Skin epidermis (tissue), 12 donors: ENCODE measurements around the gene CCL18.
"Not testable (repeated sequence)": the region's sequence is repeated elsewhere in the genome, so short reads cannot be mapped to it uniquely, and the experiment has no call there.

Experiments
- H3K27ac ChIP-seq, 21 experiments: fragments of 200-600 bp; sonication (generic) in 11 of 21; one replicate each; pipeline ENCODE4 v1.5.0; 2020; ENCODE audit warnings: mild to moderate bottlenecking in 3 of 21, inconsistent platforms in 2 of 21, moderate library complexity in 2 of 21
- H3K4me3 ChIP-seq, 7 experiments: fragments of 200-600 bp; sonication (generic) in 2 of 7; one replicate each; pipeline ENCODE4 v1.5.0; 2020; ENCODE audit warnings: inconsistent platforms in 2 of 7, mild to moderate bottlenecking in 2 of 7, moderate library complexity in 1 of 7

Gene CCL18, protein sequence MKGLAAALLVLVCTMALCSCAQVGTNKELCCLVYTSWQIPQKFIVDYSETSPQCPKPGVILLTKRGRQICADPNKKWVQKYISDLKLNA

GRCh38 chr17:36063786-36064541, at the start of gene CCL18:
Gene CCL18 (plus strand): TSS chr17:36064272. CDS start chr17:36064343, 71 bp downstream.
- H3K4me3 ChIP-seq = no peak within 1 kb of the TSS
- H3K27ac ChIP-seq = peak within 1 kb of the TSS in 1 of 21 experiments; percentile 55

- no peak overlapping the region for H3K4me3 ChIP-seq
- no peak overlapping the region for H3K27ac ChIP-seq
Measured at GRCh38 chr17:36014946-36015345, 49.1 kb upstream of the CCL18 start.

- not testable (repeated sequence) for H3K4me3 ChIP-seq, H3K27ac ChIP-seq
Measured at GRCh38 chr17:36015895-36016294, 48.2 kb upstream of the CCL18 start.

DNA sequence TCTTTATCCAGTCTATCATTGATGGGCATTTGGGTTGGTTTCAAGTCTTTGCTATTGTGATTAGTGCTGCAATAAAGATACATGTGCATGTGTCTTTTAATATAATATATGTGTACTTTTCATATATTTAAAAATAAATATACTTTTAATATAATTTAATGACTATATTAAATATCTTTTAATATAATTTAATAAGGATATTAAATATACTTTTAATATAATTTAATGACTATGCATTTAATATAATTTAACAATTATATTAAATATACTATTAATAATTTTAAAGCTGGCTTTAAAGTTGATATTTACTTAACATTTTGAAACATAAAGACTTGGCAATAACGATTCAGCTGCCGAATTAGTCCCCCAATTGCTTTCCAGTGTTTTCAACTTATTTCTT, 47.5 kb upstream of the CCL18 start:
- Histone ChIP-seq H3K4me3 (no peak overlapping the region), H3K27ac (no peak overlapping the region)

DNA sequence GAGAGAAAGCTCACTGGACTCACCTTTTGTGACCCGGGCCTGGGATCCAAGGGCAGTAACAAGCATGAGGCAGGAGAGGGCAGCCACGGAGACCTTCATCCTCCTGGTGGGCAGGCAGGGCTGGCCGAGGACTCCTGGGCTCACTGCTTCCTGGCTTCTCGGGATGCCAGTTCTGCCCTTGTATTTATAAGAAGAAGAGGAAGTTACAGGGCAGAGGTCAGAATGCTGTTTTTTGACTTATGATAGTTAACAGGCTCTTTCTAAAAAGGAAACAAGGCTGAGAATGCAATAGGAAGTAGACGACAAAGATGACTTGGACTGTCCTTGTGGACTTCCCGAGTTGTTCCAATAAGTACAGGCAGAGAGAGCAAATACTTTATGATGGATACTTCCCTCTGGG, 46.3 kb upstream of the CCL18 start, which contains the start of gene CCL23:
Gene CCL23 (minus strand): TSS at position 174 of the 400 bp plus-strand sequence. CDS start 75 bp downstream, at position 99.
- Histone ChIP-seq H3K4me3 (no peak within 1 kb of the TSS), H3K27ac (peak within 1 kb of the TSS in 1 of 21 experiments; percentile 4)

DNA sequence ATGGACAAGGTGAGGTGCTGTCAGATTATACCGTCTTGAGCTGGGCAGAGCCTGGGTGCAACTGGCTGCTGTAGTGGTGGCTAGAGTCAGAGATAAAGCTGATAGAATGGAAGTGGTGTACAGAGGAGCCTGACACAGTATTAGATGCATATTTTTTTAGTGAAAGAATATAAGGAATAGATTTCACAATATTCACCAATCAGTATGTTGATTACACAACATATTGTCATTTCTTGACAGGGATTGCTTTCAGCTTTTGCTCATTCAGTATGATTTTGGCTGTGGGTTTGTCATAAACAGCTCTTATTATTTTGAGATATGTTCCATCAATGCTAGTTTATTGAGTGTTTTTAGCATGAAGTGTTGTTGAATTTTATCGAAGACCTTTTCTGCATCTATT, 44.6 kb upstream of the CCL18 start:
- Histone ChIP-seq H3K27ac (no peak overlapping the region), H3K4me3 (no peak overlapping the region)

DNA sequence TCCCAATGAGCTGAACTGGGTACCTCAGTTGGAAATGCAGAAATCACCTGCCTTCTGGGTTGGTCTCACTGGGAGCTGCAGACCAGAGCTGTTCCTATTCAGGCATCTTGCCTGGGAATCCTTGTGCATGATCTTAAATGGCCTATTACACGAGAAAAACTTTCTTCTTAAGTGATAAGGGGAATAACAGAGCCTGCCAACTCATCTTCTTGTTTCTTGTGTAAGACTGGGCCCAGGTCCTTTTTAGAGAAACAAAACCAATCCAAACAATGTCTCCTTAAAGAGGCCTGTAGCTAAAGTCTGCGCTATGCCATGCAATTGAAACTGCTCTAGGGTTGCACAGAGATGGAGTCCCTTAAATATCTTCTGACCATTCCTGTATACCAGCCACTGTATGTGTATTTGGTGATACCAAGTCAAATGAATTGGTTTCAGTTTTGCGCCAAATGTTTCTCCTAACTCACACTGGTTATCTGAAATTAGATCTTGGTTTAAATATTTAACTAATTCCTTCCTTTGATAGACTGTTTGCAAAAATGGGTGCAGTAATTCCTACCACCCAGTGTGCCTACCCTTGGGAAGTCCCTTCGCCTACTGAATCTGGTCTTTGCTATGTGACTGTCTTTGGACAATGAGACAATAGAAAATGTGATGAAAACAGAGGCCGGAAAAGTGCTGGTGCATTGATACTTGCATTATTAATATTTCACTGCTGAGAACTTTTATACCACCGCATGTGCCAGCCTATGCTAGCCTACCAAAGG, 39.8 kb upstream of the CCL18 start:
- H3K27ac ChIP-seq = no peak overlapping the region
- no peak overlapping the region for H3K4me3 ChIP-seq

- no peak overlapping the region for H3K27ac ChIP-seq
Measured at GRCh38 chr17:36027761-36028160, 36.3 kb upstream of the CCL18 start.

DNA sequence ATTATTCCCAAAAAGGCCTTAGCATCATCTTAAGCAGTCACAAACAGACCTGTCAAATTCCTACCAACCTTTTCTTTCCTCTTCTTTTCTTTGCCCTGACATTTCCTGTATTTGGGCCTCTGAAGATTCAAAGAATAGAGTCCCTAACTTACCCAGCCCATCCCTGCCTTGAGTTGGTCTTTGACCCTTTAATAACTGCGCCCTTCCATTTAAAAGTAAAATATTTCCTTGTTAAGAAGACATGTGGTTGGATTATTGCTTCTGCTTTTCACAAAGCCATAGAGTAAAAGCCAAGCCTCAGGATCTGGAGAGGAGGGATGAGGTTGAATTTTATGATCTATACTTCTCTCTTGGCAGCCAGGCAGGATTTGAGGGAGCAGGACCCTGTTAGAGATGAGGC, 33.1 kb upstream of the CCL18 start:
- no peak overlapping the region for H3K27ac ChIP-seq
- H3K4me3 ChIP-seq = no peak overlapping the region

More at GRCh38 chr17:36027761-36028160, 36.3 kb upstream of the CCL18 start:
- no peak overlapping the region for H3K4me3 ChIP-seq

- no peak overlapping the region for H3K4me3 ChIP-seq
- no peak overlapping the region for H3K27ac ChIP-seq
Measured at GRCh38 chr17:36034127-36034526, 29.9 kb upstream of the CCL18 start.

DNA sequence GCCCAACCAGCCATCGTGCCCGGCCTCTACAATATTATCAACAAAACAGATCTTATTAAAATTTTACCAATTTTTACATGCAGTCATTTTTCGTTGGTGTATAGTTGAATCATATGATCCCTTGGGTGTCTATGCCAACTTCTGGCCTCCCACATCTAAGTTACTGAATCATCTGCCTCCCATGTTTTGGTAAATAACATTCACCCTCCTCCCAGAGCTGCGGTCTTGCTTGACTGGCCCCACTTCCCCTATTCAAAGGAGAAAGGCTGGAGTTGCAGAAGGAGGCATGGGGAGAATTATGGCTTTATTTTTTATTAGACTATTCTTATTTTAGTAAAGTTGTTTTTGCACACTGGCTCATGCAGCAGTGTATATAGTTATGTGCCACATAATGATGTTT, 27.8 kb upstream of the CCL18 start:
- H3K4me3 ChIP-seq = no peak overlapping the region

DNA sequence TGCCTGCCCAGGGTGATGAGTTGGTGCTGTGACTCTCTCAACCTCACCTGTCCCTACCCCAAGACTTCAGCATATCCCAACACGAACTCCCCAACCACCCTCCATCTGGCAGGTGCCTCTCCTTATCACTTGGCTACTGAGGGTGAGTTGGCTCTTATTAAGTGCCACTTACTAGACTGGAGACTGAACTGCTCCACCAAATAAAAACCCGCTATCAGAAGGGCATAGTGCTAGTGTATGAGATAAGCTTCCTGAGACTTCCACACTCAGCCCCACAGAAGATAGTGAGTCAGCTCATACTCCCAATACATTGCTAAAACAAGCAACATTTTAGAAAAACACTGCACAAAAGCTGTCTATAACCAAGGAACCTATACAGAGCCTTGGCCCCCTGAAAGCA, 16.0 kb upstream of the CCL18 start:
- Histone ChIP-seq H3K27ac (no peak overlapping the region), H3K4me3 (no peak overlapping the region)

More for the DNA sequence above, 27.8 kb upstream of the CCL18 start:
- H3K27ac ChIP-seq = no peak overlapping the region

- Histone ChIP-seq H3K4me3 (no peak overlapping the region), H3K27ac (no peak overlapping the region)
Measured at GRCh38 chr17:36049643-36050042, 14.4 kb upstream of the CCL18 start.

DNA sequence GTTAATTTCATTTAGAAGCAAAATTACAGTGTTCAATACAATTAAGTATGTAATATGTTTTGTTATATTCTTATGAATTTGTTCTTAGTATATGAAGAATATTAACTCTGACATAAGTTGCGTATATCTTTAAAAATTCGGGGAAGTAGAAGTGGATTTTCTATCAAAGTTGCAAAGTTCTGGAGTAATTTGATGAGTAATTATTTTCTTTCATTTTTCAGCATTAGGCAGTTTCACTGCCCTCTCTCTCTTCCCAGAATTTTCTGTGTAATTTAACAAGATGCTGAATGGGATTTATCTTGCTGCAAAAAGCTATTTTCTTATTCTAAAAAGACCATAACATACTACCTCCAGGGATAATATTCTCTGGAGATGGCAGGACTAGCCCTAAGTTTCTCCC, 8.9 kb upstream of the CCL18 start:
- Histone ChIP-seq H3K4me3 (no peak overlapping the region), H3K27ac (no peak overlapping the region)

DNA sequence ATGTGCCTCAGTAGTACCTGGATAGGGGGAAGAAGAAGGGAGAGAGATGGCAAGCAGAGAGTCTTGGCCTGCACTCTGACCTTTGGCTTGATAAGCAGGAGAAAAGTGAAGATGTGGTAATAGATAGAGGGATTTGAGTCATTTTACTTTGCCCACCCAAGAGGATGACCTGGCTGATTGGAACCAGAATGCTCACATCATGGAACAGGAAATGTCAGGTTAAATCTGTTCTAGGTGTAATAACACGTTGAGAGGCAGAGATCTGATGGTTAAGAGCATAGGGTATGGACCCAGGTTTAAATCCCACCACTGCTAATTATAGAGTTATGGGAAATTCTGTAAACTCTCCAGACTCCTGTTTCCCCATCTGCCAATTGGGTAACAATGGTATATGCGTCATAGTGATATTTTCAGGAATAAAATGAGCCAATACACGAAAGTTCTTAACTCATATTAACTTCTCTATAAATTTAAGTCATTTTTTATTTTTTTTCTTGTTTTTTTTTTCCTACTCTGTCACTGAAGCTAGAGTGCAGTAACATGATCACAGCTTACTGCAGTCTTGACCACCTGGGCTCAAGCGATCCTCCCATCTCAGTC, 8.1 kb upstream of the CCL18 start:
- Histone ChIP-seq H3K4me3 (no peak overlapping the region), H3K27ac (peak overlapping the region in 1 of 21 experiments; percentile 9)

- Histone ChIP-seq H3K4me3 (no peak overlapping the region), H3K27ac (no peak overlapping the region)
Measured at GRCh38 chr17:36057911-36058310, 6.2 kb upstream of the CCL18 start.

- Histone ChIP-seq H3K4me3 (no peak overlapping the region), H3K27ac (no peak overlapping the region)
Measured at GRCh38 chr17:36059406-36059805, 4.7 kb upstream of the CCL18 start.

DNA sequence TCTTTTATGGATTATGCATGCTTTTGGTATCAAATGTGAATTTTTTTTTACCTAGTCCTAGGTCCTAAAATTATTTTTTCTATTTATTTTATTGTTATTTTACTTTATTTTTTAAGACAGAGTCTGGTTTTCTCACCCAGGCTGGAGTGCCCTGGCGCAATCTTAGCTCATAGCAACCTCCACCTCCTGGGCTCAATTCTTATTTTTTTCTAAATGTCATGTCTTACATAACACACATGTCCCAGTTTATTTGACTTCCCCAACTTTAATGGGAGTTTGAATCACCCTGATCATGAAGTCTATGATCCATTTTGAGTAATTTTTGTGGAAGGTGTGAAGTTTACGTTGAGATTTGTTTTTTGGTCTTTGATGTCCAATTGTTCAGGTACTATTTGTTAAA, 3.3 kb upstream of the CCL18 start:
- H3K4me3 ChIP-seq = no peak overlapping the region
- no peak overlapping the region for H3K27ac ChIP-seq

DNA sequence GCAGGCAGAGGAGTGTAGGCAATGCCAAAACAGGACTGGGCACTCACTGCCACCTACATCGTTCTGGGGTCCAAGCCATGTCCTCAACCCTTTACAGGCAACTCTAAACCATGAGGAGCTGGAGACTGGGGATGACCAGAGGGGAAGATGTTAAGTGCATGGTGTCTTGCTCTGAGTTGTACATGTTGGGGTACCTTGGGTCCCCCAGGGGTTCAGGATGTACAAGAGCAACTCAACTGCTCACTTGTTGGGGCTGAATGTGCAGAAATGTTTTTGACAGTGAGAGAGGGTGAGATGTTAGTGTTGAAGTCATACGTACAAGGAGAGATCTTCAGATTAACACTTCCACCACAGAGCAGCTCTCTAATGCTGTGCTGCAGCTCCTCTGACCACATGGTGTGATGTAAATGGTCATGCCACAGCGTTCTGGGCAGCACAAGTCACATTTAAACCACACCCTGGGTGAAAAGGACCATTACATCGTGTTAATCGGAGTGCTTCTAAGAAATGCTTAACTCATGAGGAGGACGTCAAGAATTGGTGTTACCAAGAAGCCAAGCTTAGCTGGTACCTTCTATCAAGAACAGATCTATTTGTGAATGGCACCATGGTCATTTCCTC, 2.4 kb downstream of the CCL18 start:
- peak overlapping the region in 5 of 21 experiments; percentile 14 to 72 (median 55) for H3K27ac ChIP-seq
- H3K4me3 ChIP-seq = no peak overlapping the region

GRCh38 chr17:36068524-36068923, 4.5 kb downstream of the CCL18 start:
- no peak overlapping the region for H3K4me3 ChIP-seq
- peak overlapping the region in 2 of 21 experiments; percentile 26 to 60 for H3K27ac ChIP-seq
